HCT116 (cell line): ENCODE data around the gene PHF21B. TPM values are rescaled to one million over a fixed set of nuclear protein-coding genes. Genes with fewer than 3 reads are reported as not detected.

Experiments
- ATAC-seq: fragments of 200-7000 bp; cut with Tn5 transposase; 2 replicates; pipeline ENCODE4 v1.9.1; 2020; ENCODE audit warnings: mild to moderate bottlenecking, moderate library complexity
- BruUV-seq: library from RNA; stranded (reverse); fragments of 400-500 nt; replicated peaks from 2 replicates; lab custom pipeline; 2021; lab: Mats Ljungman, UMichigan
- CTCF ChIA-PET: fragments of 300-600 bp; sonication (Branson Sonifier 250); formaldehyde crosslinking; loops from one replicate; lab custom pipeline; 2021; ENCODE audit warnings: antibody characterized with exemption; lab: Charles Lee
- POLR2A ChIA-PET: fragments of 300-600, 350-600 bp; sonication (Branson Sonifier 250); formaldehyde crosslinking; loops from one replicate; lab custom pipeline; 2021; ENCODE audit warnings: antibody characterized with exemption; lab: Charles Lee
- RAD21 ChIA-PET, 2 experiments: fragments of 300-600 bp; sonication (Branson Sonifier 250); formaldehyde crosslinking; loops; one replicate each; lab custom pipeline; 2023; ENCODE audit warnings: low total read pairs in 2 of 2; ENCODE audit not compliant: uncharacterized antibody in 2 of 2, unreplicated experiment in 2 of 2, low non-redundant PET in 1 of 2; lab: Charles Lee
- DNase-seq: peaks from one replicate; pipeline ENCODE4 v3.0.0-alpha.2; 2010; ENCODE audit warnings: low read depth, low spot score
- H2AFZ ChIP-seq: fragments of 200-600 bp; shearing (Covaris generic), sonication (generic); 2 replicates; pipeline ENCODE4 v1.6.1; 2017; ENCODE audit warnings: low read depth, mixed run types, mixed read lengths, antibody characterized with exemption, low read length; ENCODE audit not compliant: poor library complexity, severe bottlenecking
- H3K27ac ChIP-seq: 2 replicates; pipeline ENCODE4 v1.5.1; 2012; ENCODE audit warnings: low read depth, low read length
- H3K27me3 ChIP-seq: fragments of 200-600 bp; sonication (generic); 2 replicates; pipeline ENCODE4 v1.6.1; 2016; ENCODE audit warnings: mixed run types, low read length, mixed read lengths; ENCODE audit not compliant: insufficient read depth
- H3K36me3 ChIP-seq, 2 experiments: fragments of 200-500 bp in 1 of 2; fragments of 200-600 bp in 1 of 2; sonication (Bioruptor generic) in 1 of 2; sonication (generic) in 1 of 2; 2 replicates each; pipeline versions ENCODE4 v1.5.1 to v1.6.1; 2014 to 2016; ENCODE audit warnings: low read length in 2 of 2, inconsistent platforms in 1 of 2, mixed read lengths in 1 of 2, mixed run types in 1 of 2; ENCODE audit not compliant: insufficient read depth in 2 of 2, control insufficient read depth in 1 of 2
- H3K4me1 ChIP-seq, 2 experiments: fragments of 200-600 bp in 1 of 2; sonication (generic) in 1 of 2; 2 replicates each; pipeline versions ENCODE4 v1.5.1 to v1.6.1; 2012 to 2017; ENCODE audit warnings: low read length in 2 of 2, inconsistent platforms in 1 of 2, mild to moderate bottlenecking in 1 of 2, mixed read lengths in 1 of 2, mixed run types in 1 of 2, moderate library complexity in 1 of 2; ENCODE audit not compliant: insufficient read depth in 2 of 2, control insufficient read depth in 1 of 2
- H3K4me2 ChIP-seq: fragments of 200-600 bp; sonication (generic); 2 replicates; pipeline ENCODE4 v1.6.1; 2017; ENCODE audit warnings: mixed run types, low read length, mixed read lengths
- H3K4me3 ChIP-seq, 2 experiments: fragments of 200-600 bp in 1 of 2; sonication (generic) in 1 of 2; replicated peaks in 1 of 2; 2 replicates each; pipeline ENCODE4 v1.5.1; 2011 to 2016; ENCODE audit warnings: low read length in 2 of 2, control low read depth in 1 of 2, low read depth in 1 of 2, mild to moderate bottlenecking in 1 of 2, mixed read lengths in 1 of 2, mixed run types in 1 of 2
- H3K79me2 ChIP-seq: fragments of 200-600 bp; sonication (generic); 2 replicates; pipeline ENCODE4 v1.6.1; 2017; ENCODE audit warnings: mild to moderate bottlenecking, mixed run types, low read length, moderate library complexity, mixed read lengths; ENCODE audit not compliant: insufficient read depth
- H3K9ac ChIP-seq: fragments of 200-600 bp; sonication (generic); 2 replicates; pipeline ENCODE4 v1.6.1; 2016; ENCODE audit warnings: low read length, mixed read lengths
- H3K9me2 ChIP-seq: fragments of 200-600 bp; sonication (generic), shearing (Covaris generic); 2 replicates; pipeline ENCODE4 v1.6.1; 2017; ENCODE audit warnings: mixed run types, mild to moderate bottlenecking, moderate library complexity; ENCODE audit not compliant: insufficient read depth
- H3K9me3 ChIP-seq, 2 experiments: fragments of 200-500 bp in 1 of 2; fragments of 200-600 bp in 1 of 2; sonication (Bioruptor generic) in 1 of 2; sonication (generic) in 1 of 2; 2 replicates each; pipeline ENCODE4 v1.6.1; 2014 to 2017; ENCODE audit warnings: low read length in 2 of 2, mixed read lengths in 2 of 2, inconsistent platforms in 1 of 2, low read depth in 1 of 2, mild to moderate bottlenecking in 1 of 2, mixed run types in 1 of 2, moderate library complexity in 1 of 2; ENCODE audit not compliant: control insufficient read depth in 1 of 2, insufficient read depth in 1 of 2
- H4K20me1 ChIP-seq: fragments of 200-600 bp; sonication (generic), shearing (Covaris generic); 2 replicates; pipeline ENCODE4 v1.6.1; 2017; ENCODE audit warnings: mixed run types, mild to moderate bottlenecking, moderate library complexity; ENCODE audit not compliant: insufficient read depth
- CBX3 ChIP-seq: IDR thresholded peaks from 2 replicates; pipeline ENCODE4 v1.6.1; 2012; ENCODE audit warnings: low read depth
- CEBPB ChIP-seq: IDR thresholded peaks from 2 replicates; pipeline ENCODE4 v1.6.1; 2012; ENCODE audit warnings: low read depth
- EGR1 ChIP-seq: IDR thresholded peaks from 2 replicates; pipeline ENCODE4 v1.6.1; 2012; ENCODE audit warnings: low read depth
- ELF1 ChIP-seq: IDR thresholded peaks from 2 replicates; pipeline ENCODE4 v1.6.1; 2012; ENCODE audit warnings: low read depth, borderline replicate concordance
- EZH2 ChIP-seq: fragments of 200-600 bp; sonication (generic); IDR thresholded peaks from 2 replicates; pipeline ENCODE4 v1.6.1; 2017; ENCODE audit warnings: antibody characterized with exemption, mixed run types
- EZH2phosphoT487 ChIP-seq: fragments of 200-600 bp; IDR thresholded peaks from 2 replicates; pipeline ENCODE4 v1.6.1; 2018; ENCODE audit warnings: antibody characterized with exemption, borderline replicate concordance
- FOSL1 ChIP-seq: IDR thresholded peaks from 2 replicates; pipeline ENCODE4 v1.6.1; 2012; ENCODE audit warnings: low read depth
- JUND ChIP-seq: IDR thresholded peaks from 2 replicates; pipeline ENCODE4 v1.6.1; 2012
- POLR2A ChIP-seq: IDR thresholded peaks from 2 replicates; pipeline ENCODE4 v1.7.0; 2011; ENCODE audit warnings: borderline replicate concordance; ENCODE audit not compliant: insufficient read depth, insufficient read length; ENCODE audit errors: extremely low read depth
- POLR2AphosphoS5 ChIP-seq: IDR thresholded peaks from 2 replicates; pipeline ENCODE4 v1.6.1; 2011; ENCODE audit warnings: mild to moderate bottlenecking, low read depth, low read length, moderate library complexity
- RAD21 ChIP-seq: IDR thresholded peaks from 2 replicates; pipeline ENCODE4 v1.6.1; 2012; ENCODE audit warnings: low read depth, mild to moderate bottlenecking
- SIN3A ChIP-seq: IDR thresholded peaks from 2 replicates; pipeline ENCODE4 v1.6.1; 2012; ENCODE audit warnings: low read depth
- SP1 ChIP-seq: IDR thresholded peaks from 2 replicates; pipeline ENCODE4 v1.6.1; 2012; ENCODE audit warnings: low read depth
- SRF ChIP-seq: IDR thresholded peaks from 2 replicates; pipeline ENCODE4 v1.6.1; 2012; ENCODE audit warnings: low read depth
- TCF7L2 ChIP-seq: IDR thresholded peaks from 2 replicates; pipeline ENCODE4 v1.7.0; 2011; ENCODE audit warnings: borderline replicate concordance, inconsistent platforms; ENCODE audit not compliant: insufficient read depth, insufficient read length; ENCODE audit errors: extremely low read depth
- YY1 ChIP-seq: IDR thresholded peaks from 2 replicates; pipeline ENCODE4 v1.6.1; 2011; ENCODE audit warnings: low read length, low read depth, moderate library complexity, mild to moderate bottlenecking; ENCODE audit not compliant: insufficient replicate concordance; ENCODE audit errors: extremely low read depth
- ZFX ChIP-seq: fragments of 450-650 bp; IDR thresholded peaks from 2 replicates; pipeline ENCODE4 v1.6.1; 2017
- ZNF274 ChIP-seq: fragments of 200-500 bp; sonication (Bioruptor generic); IDR thresholded peaks from 2 replicates; pipeline ENCODE4 v1.6.1; 2014; ENCODE audit warnings: mild to moderate bottlenecking, low read depth, low read length, inconsistent platforms
- intact Hi-C: fragments of 100-400 bp; cut with micrococcal nuclease; formaldehyde crosslinking; loops from 2 replicates; pipeline ENCODE4 v1.10.0; 2022
- total RNA-seq: library from RNA; stranded (reverse); gene quantifications from one replicate; pipeline ENCODE4 v1.2.1, GENCODE V29; 2021; ENCODE audit not compliant: unreplicated experiment
- TF ChIP-seq, protein P1 (sequence below): IDR thresholded peaks from 2 replicates; pipeline ENCODE4 v1.6.1; 2012
- TF ChIP-seq, protein P2 (sequence below): IDR thresholded peaks from 2 replicates; pipeline ENCODE4 v1.6.1; 2011; ENCODE audit warnings: mild to moderate bottlenecking, low read length, moderate library complexity; ENCODE audit not compliant: insufficient replicate concordance; ENCODE audit errors: extremely low read depth

Gene PHF21B
- total RNA-seq, 1 experiment from 2014 or later, result not detected

DNA sequence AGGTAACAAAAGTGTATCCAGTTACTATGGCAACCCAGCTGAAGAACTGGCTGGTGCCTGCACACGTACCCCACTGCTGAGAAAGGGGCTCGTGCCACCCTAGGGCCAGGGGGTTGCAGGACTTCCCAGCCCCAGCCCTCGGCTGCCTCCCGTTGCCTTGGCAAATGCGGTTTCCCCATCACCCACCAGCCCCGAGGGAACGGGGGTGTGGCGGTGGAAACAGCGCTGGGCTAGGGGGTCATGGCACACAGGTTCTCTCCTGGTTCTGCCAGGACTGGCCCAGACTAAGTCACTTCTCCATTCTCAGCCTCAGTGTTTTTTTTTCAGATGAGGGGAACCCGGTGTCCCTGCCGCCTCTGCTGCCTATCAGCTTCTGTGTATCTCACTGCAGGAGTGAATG lies 27.9 kb downstream of the PHF21B start:
- no peak overlapping the region for H3K9ac ChIP-seq
- H3K4me3 ChIP-seq, result no peak overlapping the region
- RAD21 ChIA-PET, result no interaction called here
- no peak overlapping the region for H3K4me2 ChIP-seq
- no TSS peak for BruUV-seq
- H3K36me3 ChIP-seq, result no peaks in the 10 kb centered on the region; a peak in 1 of 4 replicates
- no peaks in the 10 kb centered on the region for H3K4me1 ChIP-seq
- intact Hi-C loops, result no loop called here
- H3K79me2 ChIP-seq, result no peaks in the 10 kb centered on the region
- ATAC-seq, result no peak
- CTCF ChIA-PET, result no interaction called here
- H3K27me3 ChIP-seq, result peaks cover 45% of the 10 kb centered on the region
- H4K20me1 ChIP-seq, result no peaks in the 10 kb centered on the region
- POLR2A ChIA-PET, result no interaction called here
- no peak for DNase-seq
- H3K9me3 ChIP-seq, result no peaks in the 10 kb centered on the region
- H2AFZ ChIP-seq, result no peak overlapping the region
- no peak overlapping the region for H3K27ac ChIP-seq
- H3K9me2 ChIP-seq, result no peaks in the 10 kb centered on the region
- TF ChIP-seq ZFX (no peak), POLR2AphosphoS5 (no peak), SIN3A (no peak), ELF1 (no peak), JUND (no peak), EZH2 (no peak), POLR2A (no peak), CEBPB (no peak), RAD21 (no peak), SRF (no peak), EZH2phosphoT487 (no peak), ZNF274 (no peak), TCF7L2 (no peak), YY1 (no peak), FOSL1 (no peak), CBX3 (no peak), EGR1 (no peak), SP1 (no peak)
- TF ChIP-seq, protein P1, sequence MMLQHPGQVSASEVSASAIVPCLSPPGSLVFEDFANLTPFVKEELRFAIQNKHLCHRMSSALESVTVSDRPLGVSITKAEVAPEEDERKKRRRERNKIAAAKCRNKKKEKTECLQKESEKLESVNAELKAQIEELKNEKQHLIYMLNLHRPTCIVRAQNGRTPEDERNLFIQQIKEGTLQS, result no peak
- TF ChIP-seq, protein P2, sequence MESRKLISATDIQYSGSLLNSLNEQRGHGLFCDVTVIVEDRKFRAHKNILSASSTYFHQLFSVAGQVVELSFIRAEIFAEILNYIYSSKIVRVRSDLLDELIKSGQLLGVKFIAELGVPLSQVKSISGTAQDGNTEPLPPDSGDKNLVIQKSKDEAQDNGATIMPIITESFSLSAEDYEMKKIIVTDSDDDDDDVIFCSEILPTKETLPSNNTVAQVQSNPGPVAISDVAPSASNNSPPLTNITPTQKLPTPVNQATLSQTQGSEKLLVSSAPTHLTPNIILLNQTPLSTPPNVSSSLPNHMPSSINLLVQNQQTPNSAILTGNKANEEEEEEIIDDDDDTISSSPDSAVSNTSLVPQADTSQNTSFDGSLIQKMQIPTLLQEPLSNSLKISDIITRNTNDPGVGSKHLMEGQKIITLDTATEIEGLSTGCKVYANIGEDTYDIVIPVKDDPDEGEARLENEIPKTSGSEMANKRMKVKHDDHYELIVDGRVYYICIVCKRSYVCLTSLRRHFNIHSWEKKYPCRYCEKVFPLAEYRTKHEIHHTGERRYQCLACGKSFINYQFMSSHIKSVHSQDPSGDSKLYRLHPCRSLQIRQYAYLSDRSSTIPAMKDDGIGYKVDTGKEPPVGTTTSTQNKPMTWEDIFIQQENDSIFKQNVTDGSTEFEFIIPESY, result no peak
